Nephron (organoid): Measurements from ENCODE around the gene MELTF.

Experiments
- H3K27ac Mint-ChIP-seq, 3 experiments: 2 replicates each; pipeline ENCODE4 v1.8.0; 2020; ENCODE audit warnings: mixed read lengths in 3 of 3, mild to moderate bottlenecking in 2 of 3, moderate library complexity in 1 of 3
- H3K27me3 Mint-ChIP-seq: 2 replicates; pipeline ENCODE4 v1.8.0; 2021; ENCODE audit warnings: low read depth, mild to moderate bottlenecking, moderate library complexity, mixed read lengths
- H3K36me3 Mint-ChIP-seq: 2 replicates; pipeline ENCODE4 v1.8.0; 2020; ENCODE audit warnings: low read depth, mixed read lengths
- H3K4me1 Mint-ChIP-seq: 2 replicates; pipeline ENCODE4 v1.8.0; 2020; ENCODE audit warnings: mixed read lengths
- H3K4me3 Mint-ChIP-seq, 3 experiments: 2 replicates each; pipeline ENCODE4 v1.8.0; 2020; ENCODE audit warnings: mild to moderate bottlenecking in 3 of 3, mixed read lengths in 3 of 3, moderate library complexity in 2 of 3
- H3K9me3 Mint-ChIP-seq: 2 replicates; pipeline ENCODE4 v1.8.0; 2020; ENCODE audit warnings: mixed read lengths
- CTCF ChIP-seq, 3 experiments: fragments of 200-600 bp; sonication (generic); IDR thresholded peaks; one replicate each; pipeline ENCODE4 v1.5.0; 2021; ENCODE audit warnings: antibody characterized with exemption in 3 of 3; ENCODE audit not compliant: unreplicated experiment in 3 of 3

MELTF gene

DNA sequence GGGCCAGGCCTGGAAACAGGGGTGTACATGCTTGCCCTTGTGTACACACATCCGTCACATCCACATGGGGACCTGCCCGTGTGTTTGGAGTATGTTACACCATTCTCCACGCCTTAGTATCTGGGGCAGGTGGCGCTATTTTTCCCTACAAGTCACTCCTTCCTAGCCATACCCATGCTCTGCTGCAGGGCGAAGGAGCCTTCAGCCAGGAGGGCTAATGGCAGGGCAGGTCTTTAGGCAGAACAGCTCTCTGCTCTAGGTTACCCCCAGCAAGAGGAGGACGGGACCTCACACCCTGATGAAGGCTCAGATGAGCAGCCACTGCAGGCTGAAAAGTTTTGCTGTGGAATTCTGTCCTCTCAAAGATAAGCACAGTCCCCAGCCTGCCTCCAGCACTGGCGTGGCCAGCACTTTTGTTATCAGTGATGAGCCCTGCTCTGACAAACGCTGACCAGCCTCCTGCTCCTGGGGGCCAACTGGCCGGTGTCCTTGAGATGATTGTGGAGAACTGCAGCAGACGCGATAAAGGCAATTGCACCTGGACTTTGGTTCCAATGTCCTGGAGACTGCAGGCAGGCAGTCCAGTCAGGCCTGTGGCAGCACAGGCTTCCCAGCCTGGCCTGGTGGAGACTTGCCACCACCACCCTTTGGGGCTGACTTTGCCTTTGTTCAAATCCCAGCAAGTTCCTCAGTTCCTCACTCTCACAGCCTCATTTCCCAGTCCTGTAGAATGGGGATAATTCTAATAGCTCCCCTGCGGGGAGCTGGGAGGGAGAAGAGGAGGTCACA, 41.2 kb downstream of the MELTF start:
- Mint-ChIP-seq H3K4me1 (no peaks in the 10 kb centered on the region), H3K27ac (no peak overlapping the region), H3K9me3 (peaks cover 3% of the 10 kb centered on the region), H3K4me3 (no peak overlapping the region), H3K36me3 (no peaks in the 10 kb centered on the region), H3K27me3 (no peaks in the 10 kb centered on the region)
- no peak for TF ChIP-seq CTCF (IDR thresholded peaks at IDR 0.05; ENCODE audit: unreplicated experiment in 3 of 3)

- no peaks in the 10 kb centered on the region for H3K27me3 Mint-ChIP-seq
- H3K4me3 Mint-ChIP-seq: no peak overlapping the region
- H3K9me3 Mint-ChIP-seq: peaks cover 7% of the 10 kb centered on the region
- no peak overlapping the region for H3K27ac Mint-ChIP-seq
- H3K4me1 Mint-ChIP-seq: no peaks in the 10 kb centered on the region
- TF ChIP-seq CTCF (IDR thresholded peaks at IDR 0.05; ENCODE audit: unreplicated experiment in 3 of 3): no peak
- H3K36me3 Mint-ChIP-seq: no peaks in the 10 kb centered on the region
Measured at GRCh38 chr3:196987022-196987421, 42.6 kb downstream of the MELTF start.

GRCh38 chr3:196985954-196986885, 43.4 kb downstream of the MELTF start:
- H3K27ac Mint-ChIP-seq: no peak overlapping the region
- H3K27me3 Mint-ChIP-seq: no peaks in the 10 kb centered on the region
- TF ChIP-seq CTCF (IDR thresholded peaks at IDR 0.05; ENCODE audit: unreplicated experiment in 3 of 3): no peak
- H3K4me3 Mint-ChIP-seq: no peak overlapping the region
- H3K4me1 Mint-ChIP-seq: no peaks in the 10 kb centered on the region
- H3K9me3 Mint-ChIP-seq: peaks cover 11% of the 10 kb centered on the region
- H3K36me3 Mint-ChIP-seq: peaks cover 5% of the 10 kb centered on the region

DNA sequence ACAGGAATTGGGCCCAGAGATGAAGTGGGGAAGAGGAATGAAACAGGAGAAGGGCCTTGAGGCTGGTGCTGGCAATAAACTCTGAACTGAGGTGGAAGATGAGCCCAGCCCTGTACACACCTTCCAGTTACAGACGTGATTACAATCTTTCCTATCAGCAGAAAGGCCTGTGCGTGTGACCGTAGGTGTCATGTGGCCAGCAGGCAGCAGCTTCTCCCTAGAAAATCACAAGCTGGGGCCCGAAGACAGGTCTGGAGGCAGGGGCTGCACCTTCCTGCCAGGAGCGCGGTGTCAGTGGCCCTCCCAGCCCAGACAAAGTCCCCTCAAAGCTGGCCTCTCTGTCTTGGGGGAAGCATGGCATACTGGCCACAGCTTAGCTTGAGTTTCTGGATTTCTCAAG, 44.3 kb downstream of the MELTF start:
- Mint-ChIP-seq H3K27ac (no peak overlapping the region), H3K4me3 (no peak overlapping the region), H3K4me1 (no peaks in the 10 kb centered on the region), H3K36me3 (peaks cover 5% of the 10 kb centered on the region), H3K9me3 (peaks cover 14% of the 10 kb centered on the region), H3K27me3 (no peaks in the 10 kb centered on the region)
- TF ChIP-seq CTCF (IDR thresholded peaks at IDR 0.05; ENCODE audit: unreplicated experiment in 3 of 3): no peak

DNA sequence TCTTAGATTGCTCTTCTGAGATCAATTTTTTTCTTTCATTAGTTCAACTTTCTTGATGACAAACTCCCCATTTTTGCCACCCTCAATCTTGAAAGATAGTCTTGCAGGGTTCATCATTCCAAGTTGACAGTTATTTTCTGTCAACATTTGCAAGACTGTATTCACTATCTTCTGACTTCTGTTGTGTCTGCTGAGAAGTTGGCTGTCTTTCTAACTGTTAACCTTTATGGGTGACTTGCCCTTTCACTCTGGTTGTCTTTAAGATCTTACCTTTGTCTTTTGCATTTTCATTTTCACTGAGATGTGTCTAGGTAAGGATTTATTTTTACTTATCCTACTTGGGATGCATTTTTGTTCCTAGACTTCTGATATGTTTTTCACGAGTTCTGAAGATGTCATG, 46.4 kb downstream of the MELTF start:
- Mint-ChIP-seq H3K9me3 (peaks cover 14% of the 10 kb centered on the region), H3K27me3 (peaks cover 7% of the 10 kb centered on the region), H3K36me3 (peaks cover 5% of the 10 kb centered on the region), H3K4me3 (no peak overlapping the region), H3K4me1 (no peaks in the 10 kb centered on the region), H3K27ac (no peak overlapping the region)
- TF ChIP-seq CTCF (IDR thresholded peaks at IDR 0.05; ENCODE audit: unreplicated experiment in 3 of 3): no peak
